GM18951 (cell line): ENCODE data around the gene TMPRSS7.

ENCODE experiments used
- POLR2A ChIP-seq: IDR thresholded peaks from 4 replicates; pipeline ENCODE4 v1.6.1; 2011; ENCODE audit warnings: mild to moderate bottlenecking; ENCODE audit not compliant: insufficient read length, insufficient read depth; ENCODE audit errors: extremely low read depth
- in situ Hi-C: fragments of 300-500 bp; cut with MboI; formaldehyde crosslinking; loops from one replicate; pipeline ENCODE4 v1.12.0; 2022; ENCODE audit warnings: low sequenced_read_pairs, mixed read lengths, inconsistent platforms; ENCODE audit not compliant: unreplicated experiment

Gene TMPRSS7

GRCh38 chr3:112127522-112128494 is 93.3 kb downstream of the TMPRSS7 start:
- in situ Hi-C loops = no loop called here
- TF ChIP-seq POLR2A = no peak

- TF ChIP-seq POLR2A = no peak
- in situ Hi-C loops = no loop called here
These were observed 94.5 kb downstream of the TMPRSS7 start for GRCh38 chr3:112128843-112129727.

GRCh38 chr3:112129925-112130637 is 95.5 kb downstream of the TMPRSS7 start:
- in situ Hi-C loops = no loop called here
- TF ChIP-seq POLR2A = no peak

GRCh38 chr3:112130638-112130993 is 96.1 kb downstream of the TMPRSS7 start:
- in situ Hi-C loops = no loop called here
- no peak for TF ChIP-seq POLR2A
